ENCODE measurements around the gene ASPM. TPM values are rescaled to one million over a fixed set of nuclear protein-coding genes. Genes with fewer than 3 reads are reported as not detected.

ASPM gene
- total RNA-seq, 1 donor: 52.4 TPM

GRCh38 chr1:197181982-197182381, 35.5 kb upstream of the ASPM start:
- no peak overlapping the region for H3K4me3 ChIP-seq (ENCODE audit: low read depth, low read length)
- DNase-seq (ENCODE audit: low read depth): no peak
- TF ChIP-seq, protein P1, sequence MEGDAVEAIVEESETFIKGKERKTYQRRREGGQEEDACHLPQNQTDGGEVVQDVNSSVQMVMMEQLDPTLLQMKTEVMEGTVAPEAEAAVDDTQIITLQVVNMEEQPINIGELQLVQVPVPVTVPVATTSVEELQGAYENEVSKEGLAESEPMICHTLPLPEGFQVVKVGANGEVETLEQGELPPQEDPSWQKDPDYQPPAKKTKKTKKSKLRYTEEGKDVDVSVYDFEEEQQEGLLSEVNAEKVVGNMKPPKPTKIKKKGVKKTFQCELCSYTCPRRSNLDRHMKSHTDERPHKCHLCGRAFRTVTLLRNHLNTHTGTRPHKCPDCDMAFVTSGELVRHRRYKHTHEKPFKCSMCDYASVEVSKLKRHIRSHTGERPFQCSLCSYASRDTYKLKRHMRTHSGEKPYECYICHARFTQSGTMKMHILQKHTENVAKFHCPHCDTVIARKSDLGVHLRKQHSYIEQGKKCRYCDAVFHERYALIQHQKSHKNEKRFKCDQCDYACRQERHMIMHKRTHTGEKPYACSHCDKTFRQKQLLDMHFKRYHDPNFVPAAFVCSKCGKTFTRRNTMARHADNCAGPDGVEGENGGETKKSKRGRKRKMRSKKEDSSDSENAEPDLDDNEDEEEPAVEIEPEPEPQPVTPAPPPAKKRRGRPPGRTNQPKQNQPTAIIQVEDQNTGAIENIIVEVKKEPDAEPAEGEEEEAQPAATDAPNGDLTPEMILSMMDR (IDR thresholded peaks at IDR 0.05; ENCODE audit: insufficient read depth, low read length): no peak

- TF ChIP-seq, protein P1 (IDR thresholded peaks at IDR 0.05; ENCODE audit: insufficient read depth, low read length): peak; percentile 72
- no peak overlapping the region for H3K4me3 ChIP-seq (ENCODE audit: low read depth, low read length)
- peak; percentile 81 for DNase-seq (ENCODE audit: low read depth)
These were observed 33.9 kb upstream of the ASPM start for GRCh38 chr1:197180252-197180878.

DNA sequence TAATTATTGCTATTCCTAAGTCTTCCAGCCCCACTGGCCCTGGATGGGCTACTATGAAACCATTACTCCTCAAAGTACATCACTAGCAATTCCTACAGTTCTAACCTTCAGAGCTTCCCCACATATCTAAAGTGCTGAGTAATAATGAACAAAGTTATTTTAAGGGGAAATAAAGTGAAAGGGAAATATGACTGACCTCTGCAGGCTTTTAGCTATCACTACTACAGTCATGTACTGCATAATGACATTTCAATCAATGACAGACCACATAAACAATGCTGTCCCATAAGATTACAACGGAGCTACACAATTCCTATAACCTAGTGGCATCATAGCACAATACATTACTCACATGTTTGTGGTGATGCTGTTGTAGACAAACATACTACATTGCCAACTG, 32.5 kb upstream of the ASPM start:
- no peak overlapping the region for H3K4me3 ChIP-seq (ENCODE audit: low read depth, low read length)
- DNase-seq (ENCODE audit: low read depth): peak; percentile 83
- TF ChIP-seq, protein P1 (IDR thresholded peaks at IDR 0.05; ENCODE audit: insufficient read depth, low read length): peak; percentile 44

DNA sequence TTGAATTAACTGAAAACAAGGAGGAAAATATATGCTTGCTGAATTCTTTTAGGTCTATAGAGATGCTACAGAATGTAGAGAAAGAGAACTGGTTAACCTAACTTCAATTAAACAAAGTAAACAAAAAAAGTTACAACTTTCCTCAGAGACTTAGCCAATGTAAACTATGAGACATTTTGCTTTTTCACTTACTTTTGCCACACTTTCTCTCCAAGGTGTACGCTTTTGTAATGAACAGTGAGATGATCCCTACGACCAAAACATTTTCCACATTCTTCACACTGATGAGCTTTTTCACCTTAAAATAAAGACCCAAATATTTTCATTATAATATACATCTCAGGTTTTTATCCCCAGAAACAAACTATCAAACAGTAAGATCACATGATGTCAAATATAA, 28.3 kb upstream of the ASPM start:
- H3K4me3 ChIP-seq (ENCODE audit: low read depth, low read length): no peak overlapping the region
- DNase-seq (ENCODE audit: low read depth): no peak
- TF ChIP-seq, protein P1 (IDR thresholded peaks at IDR 0.05; ENCODE audit: insufficient read depth, low read length): no peak

GRCh38 chr1:197173571-197174507, 27.4 kb upstream of the ASPM start:
- TF ChIP-seq, protein P1 (IDR thresholded peaks at IDR 0.05; ENCODE audit: insufficient read depth, low read length): no peak
- DNase-seq (ENCODE audit: low read depth): peak; percentile 81
- no peak overlapping the region for H3K4me3 ChIP-seq (ENCODE audit: low read depth, low read length)

GRCh38 chr1:197171531-197171930, 25.1 kb upstream of the ASPM start:
- TF ChIP-seq, protein P1 (IDR thresholded peaks at IDR 0.05; ENCODE audit: insufficient read depth, low read length): no peak
- peak; percentile 60 for DNase-seq (ENCODE audit: low read depth)

More at GRCh38 chr1:197171531-197171930, 25.1 kb upstream of the ASPM start:
- H3K4me3 ChIP-seq (ENCODE audit: low read depth, low read length): no peak overlapping the region

All from fibroblast of the aortic adventitia (primary cell).